ENCODE measurements around the gene PFDN1.

PFDN1 gene

GRCh38 chr5:140266471-140267200 lies 36.3 kb downstream of the PFDN1 start:
- in situ Hi-C loops (cut with HindIII; ENCODE audit: low sequenced_read_pairs) = no loop called here
- H3K4me3 ChIP-seq (ENCODE audit: low read depth, low read length) = no peak overlapping the region
- TF ChIP-seq CTCF (IDR thresholded peaks at IDR 0.05; ENCODE audit: low read depth, low read length) = no peak
- DNase-seq (ENCODE audit: low read depth, low spot score) = no peak

GRCh38 chr5:140265845-140266244 lies 37.1 kb downstream of the PFDN1 start:
- H3K4me3 ChIP-seq (ENCODE audit: low read depth, low read length) = no peak overlapping the region
- in situ Hi-C loops (cut with HindIII; ENCODE audit: low sequenced_read_pairs) = no loop called here
- DNase-seq (ENCODE audit: low read depth, low spot score) = no peak
- TF ChIP-seq CTCF (IDR thresholded peaks at IDR 0.05; ENCODE audit: low read depth, low read length) = no peak

- in situ Hi-C loops (cut with HindIII; ENCODE audit: low sequenced_read_pairs) = no loop called here
- no peak for TF ChIP-seq CTCF (IDR thresholded peaks at IDR 0.05; ENCODE audit: low read depth, low read length)
- no peak overlapping the region for H3K4me3 ChIP-seq (ENCODE audit: low read depth, low read length)
- no peak for DNase-seq (ENCODE audit: low read depth, low spot score)
Measured at GRCh38 chr5:140262839-140263238, 40.1 kb downstream of the PFDN1 start.

GRCh38 chr5:140262221-140262620 lies 40.7 kb downstream of the PFDN1 start:
- in situ Hi-C loops (cut with HindIII; ENCODE audit: low sequenced_read_pairs) = no loop called here

GRCh38 chr5:140261403-140262171 lies 41.3 kb downstream of the PFDN1 start:
- peak; percentile 85 for DNase-seq (ENCODE audit: low read depth, low spot score)
- TF ChIP-seq CTCF (IDR thresholded peaks at IDR 0.05; ENCODE audit: low read depth, low read length) = no peak
- in situ Hi-C loops (cut with HindIII; ENCODE audit: low sequenced_read_pairs) = no loop called here
- H3K4me3 ChIP-seq (ENCODE audit: low read depth, low read length) = no peak overlapping the region

More at GRCh38 chr5:140262221-140262620, 40.7 kb downstream of the PFDN1 start:
- no peak for TF ChIP-seq CTCF (IDR thresholded peaks at IDR 0.05; ENCODE audit: low read depth, low read length)
- DNase-seq (ENCODE audit: low read depth, low spot score) = no peak
- no peak overlapping the region for H3K4me3 ChIP-seq (ENCODE audit: low read depth, low read length)

- no peak for DNase-seq (ENCODE audit: low read depth, low spot score)
- TF ChIP-seq CTCF (IDR thresholded peaks at IDR 0.05; ENCODE audit: low read depth, low read length) = no peak
- in situ Hi-C loops (cut with HindIII; ENCODE audit: low sequenced_read_pairs) = no loop called here
- no peak overlapping the region for H3K4me3 ChIP-seq (ENCODE audit: low read depth, low read length)
Measured at GRCh38 chr5:140260089-140260656, 42.7 kb downstream of the PFDN1 start.
